Heart left ventricle (tissue), 16 donors: ENCODE measurements around the gene GALNT2. TPM values are rescaled to one million over a fixed set of nuclear protein-coding genes. Genes with fewer than 3 reads are reported as not detected.

Source experiments
- ATAC-seq, 4 donors: fragments of 200-7000 bp; cut with Tn5 transposase; one replicate each; pipeline ENCODE4 v1.9.1; 2020 to 2022; ENCODE audit warnings: moderate library complexity in 4 of 4, mild to moderate bottlenecking in 3 of 4, moderate number of reproducible peaks in 1 of 4
- DNase-seq, 5 donors: peaks; one replicate each; pipeline ENCODE4 v3.0.0-alpha.2; 2020
- H3K27ac ChIP-seq, 12 donors: fragments of 200-600 bp; sonication (generic) in 4 of 12; one replicate each; pipeline versions ENCODE4 v1.5.0 to v1.8.0; 2016 to 2022; ENCODE audit warnings: mild to moderate bottlenecking in 2 of 12
- H3K27me3 ChIP-seq, 9 donors: fragments of 200-600 bp; sonication (generic) in 2 of 9; one replicate each; pipeline versions ENCODE4 v1.5.1 to v1.8.0; 2016 to 2022; ENCODE audit warnings: mild to moderate bottlenecking in 3 of 9
- H3K36me3 ChIP-seq, 9 donors: fragments of 200-600 bp; sonication (generic) in 2 of 9; one replicate each; pipeline versions ENCODE4 v1.5.0 to v1.8.0; 2018 to 2022; ENCODE audit warnings: mild to moderate bottlenecking in 2 of 9
- H3K4me1 ChIP-seq, 12 donors: fragments of 200-600 bp; sonication (generic) in 4 of 12; one replicate each; pipeline versions ENCODE4 v1.5.0 to v1.8.0; 2016 to 2022; ENCODE audit warnings: mild to moderate bottlenecking in 3 of 12
- H3K4me3 ChIP-seq, 12 donors: fragments of 200-600 bp; sonication (generic) in 4 of 12; one replicate each; pipeline versions ENCODE4 v1.5.0 to v1.8.0; 2017 to 2022; ENCODE audit warnings: mild to moderate bottlenecking in 9 of 12, moderate library complexity in 4 of 12
- H3K9me3 ChIP-seq, 12 donors: fragments of 200-600 bp; sonication (generic) in 4 of 12; one replicate each; pipeline versions ENCODE4 v1.5.0 to v1.8.0; 2016 to 2022; ENCODE audit warnings: mild to moderate bottlenecking in 1 of 12
- CTCF ChIP-seq, 12 donors: fragments of 200-600 bp; sonication (generic) in 4 of 12; IDR thresholded peaks; one replicate each; pipeline versions ENCODE4 v1.5.0 to v1.8.0; 2018 to 2022; ENCODE audit warnings: antibody characterized with exemption in 12 of 12, mild to moderate bottlenecking in 5 of 12
- POLR2A ChIP-seq, 2 donors: fragments of 450-650 bp; IDR thresholded peaks; one replicate each; pipeline ENCODE4 v1.6.1; 2017; ENCODE audit warnings: antibody characterized with exemption in 2 of 2, mild to moderate bottlenecking in 2 of 2, moderate library complexity in 2 of 2
- WGBS, 4 donors: extraction: QIAGEN DNeasy Blood & Tissue Kit in 2 of 4; methylation state at CpG; one replicate each; pipeline versions ENCODE4 v1.1.5 to v1.1.7; 2013 to 2018; 5-methylcytosine and 5-hydroxymethylcytosine counted together
- intact Hi-C, 10 donors: fragments of 100-400 bp; cut with DNase I; formaldehyde crosslinking; loops; one replicate each; pipeline versions ENCODE4 v1.11.1 to v1.14.2; 2022
- polyA plus RNA-seq, 2 donors: library from polyadenylated mRNA; stranded (reverse); fragments of 200-250 nt; gene quantifications; one replicate each; pipeline ENCODE4 v1.2.3, GENCODE V29; 2013
- total RNA-seq, 9 donors: library from RNA; depleted of rRNA in 2 of 9; stranded (reverse); fragments of >200 nt in 2 of 9; fragmentation: NEBNext Ultra II Directional in 3 of 9; extraction: Animal tissue kit (Norgen Biotek cat#: 25700) in 3 of 9; gene quantifications; one replicate each; pipeline versions ENCODE4 v1.1.0 to v1.2.4, GENCODE V29; 2016 to 2023
- donor health status: ischemic (EF 13 %, LVEDD 7.1; RV severe dilation, severe dysfunction).
- donor health status: healthy with polysubstance abuse.
- donor health status: DM: no; HTN: yes; CAD: no.
- donor health status: DM: no; HTN: no; CAD: no.
- donor health status: ischemic (EF 25% LVEDD 6.9; RV normal size, moderate dysfunction).
- donor health status: ischemic (EF 25% LVEDD 5.7; RV mildly dilated, moderate dysfunction).
- donor health status: healthy.
- donor health status: DM: yes; HTN: yes; CAD: no.
- donor health status: ischemic (EF 35%, LVEDD 5.7; RV mildly dilated, moderate dysfunction).
- donor health status: nonischemic (EF 11% LVEDD 7.7; RV severe dilation, severe dysfunction).
- donor health status: DM: yes; HTN: yes; CAD: no.
- donor health status: PGD.
- donor health status: ischemic (EF 29% LVEDD 5.4; RV normal size, mild dysfunction).
- donor health status: nonischemic (EF 23%, LVEDD 6.1; RV moderate dilation, normal function).

GALNT2 gene
- total and polyA plus RNA-seq, 11 donors = 10.1 to 44.9 (median 31.6) TPM

- WGBS, 4 donors = 82 to 87% (median 85%) methylated on average over 5 of the region's 5 CpGs
- peak overlapping the region in 3 of 12 donors; percentile 25 to 80 (median 47) for H3K27ac ChIP-seq
- no peak overlapping the region for H3K4me3 ChIP-seq
- H3K9me3 ChIP-seq = no peaks in the 10 kb centered on the region
- H3K27me3 ChIP-seq = no peaks in the 10 kb centered on the region
- peaks cover 0 to 2% (median 0%) of the 10 kb centered on the region in 9 donors for H3K36me3 ChIP-seq
- H3K4me1 ChIP-seq = peaks cover 0 to 68% (median 39%) of the 10 kb centered on the region in 12 donors
- intact Hi-C loops = loop anchor here in 1 of 10 donors (2.0 kb wide), 1 partner anchor 37 kb away; the partner anchor contains the start of gene GALNT2
- TF ChIP-seq POLR2A (IDR thresholded peaks at IDR 0.05) = no peak
- TF ChIP-seq CTCF (IDR thresholded peaks at IDR 0.05) = no peak
- DNase-seq (no peak), ATAC-seq (no peak)
These were observed 36.5 kb downstream of the GALNT2 start for GRCh38 chr1:230103306-230104173.

- TF ChIP-seq CTCF (IDR thresholded peaks at IDR 0.05) (peak in 1 of 12 donors; percentile 8), POLR2A (IDR thresholded peaks at IDR 0.05) (peak in 1 of 2 donors; percentile 7)
- WGBS, 4 donors = 14 to 27% (median 23%) methylated on average over 18 to 19 of the region's 19 CpGs
- peak overlapping the region in 9 of 12 donors; percentile 2 to 35 (median 16) for H3K4me3 ChIP-seq
- DNase-seq = peak; percentile 82 to 98 (median 94)
- no peaks in the 10 kb centered on the region for H3K9me3 ChIP-seq
- H3K4me1 ChIP-seq = peaks cover 0 to 69% (median 38%) of the 10 kb centered on the region in 12 donors
- no peaks in the 10 kb centered on the region for H3K27me3 ChIP-seq
- peak overlapping the region in 10 of 12 donors; percentile 4 to 80 (median 42) for H3K27ac ChIP-seq
- no peaks in the 10 kb centered on the region for H3K36me3 ChIP-seq
- peak; percentile 72 to 96 (median 94) for ATAC-seq
- intact Hi-C loops = loop anchor here in 1 of 10 donors (2.0 kb wide), 1 partner anchor 38 kb away; the partner anchor contains the start of gene GALNT2
These were observed 37.6 kb downstream of the GALNT2 start for GRCh38 chr1:230104395-230105244.

- H3K9me3 ChIP-seq = no peaks in the 10 kb centered on the region
- ATAC-seq (no peak), DNase-seq (no peak)
- TF ChIP-seq POLR2A (IDR thresholded peaks at IDR 0.05) = no peak
- no peak for TF ChIP-seq CTCF (IDR thresholded peaks at IDR 0.05)
- H3K27me3 ChIP-seq = no peaks in the 10 kb centered on the region
- peaks cover 0 to 76% (median 41%) of the 10 kb centered on the region in 12 donors for H3K4me1 ChIP-seq
- intact Hi-C loops = loop anchor here in 1 of 10 donors (2.0 kb wide), 1 partner anchor 38 kb away; the partner anchor contains the start of gene GALNT2
- no peaks in the 10 kb centered on the region for H3K36me3 ChIP-seq
- peak overlapping the region in 1 of 12 donors; percentile 2 for H3K4me3 ChIP-seq
- 82 to 89% (median 85%) methylated on average over 12 of the region's 12 CpGs for WGBS, 4 donors
- H3K27ac ChIP-seq = peak overlapping the region in 9 of 12 donors; percentile 16 to 80 (median 47)
These were observed 38.3 kb downstream of the GALNT2 start for GRCh38 chr1:230105245-230105753.
